ENCODE data around the gene LHFPL3. TPM values are rescaled to one million over a fixed set of nuclear protein-coding genes. Genes with fewer than 3 reads are reported as not detected.

LHFPL3 gene
- total and polyA plus RNA-seq, 2 of the 13 experiments (the other 11 are each of a cell fraction or from before 2014, with no cell fraction given): not detected

- TF ChIP-seq DRAP1 (CRISPR knock-in tag; IDR thresholded peaks at IDR 0.05): no peak
- TF ChIP-seq NFYB (CRISPR knock-in tag; IDR thresholded peaks at IDR 0.05): no peak
- TF ChIP-seq, protein P1, sequence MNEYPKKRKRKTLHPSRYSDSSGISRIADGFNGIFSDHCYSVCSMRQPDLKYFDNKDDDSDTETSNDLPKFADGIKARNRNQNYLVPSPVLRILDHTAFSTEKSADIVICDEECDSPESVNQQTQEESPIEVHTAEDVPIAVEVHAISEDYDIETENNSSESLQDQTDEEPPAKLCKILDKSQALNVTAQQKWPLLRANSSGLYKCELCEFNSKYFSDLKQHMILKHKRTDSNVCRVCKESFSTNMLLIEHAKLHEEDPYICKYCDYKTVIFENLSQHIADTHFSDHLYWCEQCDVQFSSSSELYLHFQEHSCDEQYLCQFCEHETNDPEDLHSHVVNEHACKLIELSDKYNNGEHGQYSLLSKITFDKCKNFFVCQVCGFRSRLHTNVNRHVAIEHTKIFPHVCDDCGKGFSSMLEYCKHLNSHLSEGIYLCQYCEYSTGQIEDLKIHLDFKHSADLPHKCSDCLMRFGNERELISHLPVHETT (CRISPR knock-in tag; conservative IDR thresholded peaks at IDR 0.05): no peak
- TF ChIP-seq, protein P2, sequence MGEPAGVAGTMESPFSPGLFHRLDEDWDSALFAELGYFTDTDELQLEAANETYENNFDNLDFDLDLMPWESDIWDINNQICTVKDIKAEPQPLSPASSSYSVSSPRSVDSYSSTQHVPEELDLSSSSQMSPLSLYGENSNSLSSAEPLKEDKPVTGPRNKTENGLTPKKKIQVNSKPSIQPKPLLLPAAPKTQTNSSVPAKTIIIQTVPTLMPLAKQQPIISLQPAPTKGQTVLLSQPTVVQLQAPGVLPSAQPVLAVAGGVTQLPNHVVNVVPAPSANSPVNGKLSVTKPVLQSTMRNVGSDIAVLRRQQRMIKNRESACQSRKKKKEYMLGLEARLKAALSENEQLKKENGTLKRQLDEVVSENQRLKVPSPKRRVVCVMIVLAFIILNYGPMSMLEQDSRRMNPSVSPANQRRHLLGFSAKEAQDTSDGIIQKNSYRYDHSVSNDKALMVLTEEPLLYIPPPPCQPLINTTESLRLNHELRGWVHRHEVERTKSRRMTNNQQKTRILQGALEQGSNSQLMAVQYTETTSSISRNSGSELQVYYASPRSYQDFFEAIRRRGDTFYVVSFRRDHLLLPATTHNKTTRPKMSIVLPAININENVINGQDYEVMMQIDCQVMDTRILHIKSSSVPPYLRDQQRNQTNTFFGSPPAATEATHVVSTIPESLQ (CRISPR knock-in tag; conservative IDR thresholded peaks at IDR 0.05): no peak
- TF ChIP-seq, protein P3, sequence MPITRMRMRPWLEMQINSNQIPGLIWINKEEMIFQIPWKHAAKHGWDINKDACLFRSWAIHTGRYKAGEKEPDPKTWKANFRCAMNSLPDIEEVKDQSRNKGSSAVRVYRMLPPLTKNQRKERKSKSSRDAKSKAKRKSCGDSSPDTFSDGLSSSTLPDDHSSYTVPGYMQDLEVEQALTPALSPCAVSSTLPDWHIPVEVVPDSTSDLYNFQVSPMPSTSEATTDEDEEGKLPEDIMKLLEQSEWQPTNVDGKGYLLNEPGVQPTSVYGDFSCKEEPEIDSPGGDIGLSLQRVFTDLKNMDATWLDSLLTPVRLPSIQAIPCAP (CRISPR knock-in tag; IDR thresholded peaks at IDR 0.05; ENCODE audit: low read depth): no peak
- no peak for TF ChIP-seq KMT2B (CRISPR knock-in tag; IDR thresholded peaks at IDR 0.05)
- TF ChIP-seq ZNF20 (CRISPR knock-in tag; IDR thresholded peaks at IDR 0.05): no peak
- TF ChIP-seq, protein P4, sequence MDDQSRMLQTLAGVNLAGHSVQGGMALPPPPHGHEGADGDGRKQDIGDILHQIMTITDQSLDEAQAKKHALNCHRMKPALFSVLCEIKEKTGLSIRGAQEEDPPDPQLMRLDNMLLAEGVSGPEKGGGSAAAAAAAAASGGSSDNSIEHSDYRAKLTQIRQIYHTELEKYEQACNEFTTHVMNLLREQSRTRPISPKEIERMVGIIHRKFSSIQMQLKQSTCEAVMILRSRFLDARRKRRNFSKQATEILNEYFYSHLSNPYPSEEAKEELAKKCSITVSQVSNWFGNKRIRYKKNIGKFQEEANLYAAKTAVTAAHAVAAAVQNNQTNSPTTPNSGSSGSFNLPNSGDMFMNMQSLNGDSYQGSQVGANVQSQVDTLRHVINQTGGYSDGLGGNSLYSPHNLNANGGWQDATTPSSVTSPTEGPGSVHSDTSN (CRISPR knock-in tag; IDR thresholded peaks at IDR 0.05; ENCODE audit: borderline replicate concordance): no peak
- TF ChIP-seq MAFG (CRISPR knock-in tag; IDR thresholded peaks at IDR 0.05): no peak
- no peak for TF ChIP-seq ZNF276 (CRISPR knock-in tag; IDR thresholded peaks at IDR 0.05; ENCODE audit: low read depth)
- TF ChIP-seq PBX2 (CRISPR knock-in tag; IDR thresholded peaks at IDR 0.05): no peak
- TF ChIP-seq, protein P5, sequence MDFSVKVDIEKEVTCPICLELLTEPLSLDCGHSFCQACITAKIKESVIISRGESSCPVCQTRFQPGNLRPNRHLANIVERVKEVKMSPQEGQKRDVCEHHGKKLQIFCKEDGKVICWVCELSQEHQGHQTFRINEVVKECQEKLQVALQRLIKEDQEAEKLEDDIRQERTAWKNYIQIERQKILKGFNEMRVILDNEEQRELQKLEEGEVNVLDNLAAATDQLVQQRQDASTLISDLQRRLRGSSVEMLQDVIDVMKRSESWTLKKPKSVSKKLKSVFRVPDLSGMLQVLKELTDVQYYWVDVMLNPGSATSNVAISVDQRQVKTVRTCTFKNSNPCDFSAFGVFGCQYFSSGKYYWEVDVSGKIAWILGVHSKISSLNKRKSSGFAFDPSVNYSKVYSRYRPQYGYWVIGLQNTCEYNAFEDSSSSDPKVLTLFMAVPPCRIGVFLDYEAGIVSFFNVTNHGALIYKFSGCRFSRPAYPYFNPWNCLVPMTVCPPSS (IDR thresholded peaks at IDR 0.05): no peak
- TF ChIP-seq SPEN (CRISPR knock-in tag; IDR thresholded peaks at IDR 0.05; ENCODE audit: low read depth): no peak
- no peak for TF ChIP-seq REL (CRISPR knock-in tag; conservative IDR thresholded peaks at IDR 0.05)
- TF ChIP-seq IRF2 (CRISPR knock-in tag; IDR thresholded peaks at IDR 0.05): 0 out of 2 replicates have a peak, but pooled peaks have one; percentile 19
- no peak for TF ChIP-seq BRF2 (CRISPR knock-in tag; IDR thresholded peaks at IDR 0.05)
- no peak for TF ChIP-seq TMF1 (CRISPR knock-in tag; IDR thresholded peaks at IDR 0.05; ENCODE audit: low read depth)
These were observed 555.5 kb downstream of the LHFPL3 start (continued) for GRCh38 chr7:104883718-104884452.
